ENCODE measurements around the gene C13orf42. TPM values are rescaled to one million over a fixed set of nuclear protein-coding genes. Genes with fewer than 3 reads are reported as not detected.

C13orf42 gene
- total and polyA plus RNA-seq, 2 donors (not counting 3 experiments of a cell fraction or from before 2014, with no cell fraction given) = not detected

GRCh38 chr13:51052581-51052980 is 58.5 kb downstream of the C13orf42 start:
- Histone ChIP-seq H3K79me2 (ENCODE audit: control insufficient read depth, insufficient read depth, low read length) (no peaks in the 10 kb centered on the region), H3K9me3 (replicated peaks; ENCODE audit: control insufficient read depth, insufficient read depth, low read length) (no peaks in the 10 kb centered on the region), H3K9ac (replicated peaks; ENCODE audit: extremely low read depth, insufficient read depth, low read length) (no peak overlapping the region), H3K36me3 (ENCODE audit: control insufficient read depth in 2 of 2, extremely low read depth in 1 of 2, insufficient read depth in 2 of 2, low read length in 2 of 2) (no peaks in the 10 kb centered on the region), H2AFZ (ENCODE audit: low read depth, low read length) (no peak overlapping the region), H3K4me3 (replicated peaks in 1 of 3; ENCODE audit: insufficient read depth in 1 of 3, low read depth in 1 of 3, low read length in 3 of 3) (no peak overlapping the region), H3K27ac (ENCODE audit: insufficient read depth, low read depth, low read length) (no peak overlapping the region), H4K20me1 (replicated peaks; ENCODE audit: control insufficient read depth, extremely low read depth, insufficient read depth, low read length) (no peaks in the 10 kb centered on the region), H3K27me3 (ENCODE audit: control insufficient read depth in 2 of 2, insufficient read depth in 2 of 2, low read length in 2 of 2) (peaks cover 10 to 12% of the 10 kb centered on the region in 2 experiments), H3K4me1 (ENCODE audit: control insufficient read depth, extremely low read depth, insufficient read depth, low read length) (no peaks in the 10 kb centered on the region), H3K4me2 (ENCODE audit: insufficient read depth, low read length) (no peak overlapping the region), H3K9me1 (replicated peaks; ENCODE audit: control insufficient read depth, extremely low read depth, insufficient read depth, low read length) (no peaks in the 10 kb centered on the region)
- ChIA-PET CTCF (no interaction called here), POLR2A (no interaction called here)
- BruUV-seq (replicated peaks) = no TSS peak
- intact Hi-C loops (cut with micrococcal nuclease) (no loop called here), dilution Hi-C loops (cut with MboI; ENCODE audit: extremely low pct_ligation_motif_present, low sequenced_read_pairs) (no loop called here)
- DNase-seq (ENCODE audit: low read depth, low spot score) (no peak), FAIRE-seq (no peak)
- TF ChIP-seq GATA2 (IDR thresholded peaks at IDR 0.05; ENCODE audit: insufficient read depth, insufficient read length, low read depth, low read length) = no peak
- no peak for TF ChIP-seq POLR2A (IDR thresholded peaks at IDR 0.05; ENCODE audit: low read depth, low read length)
- TF ChIP-seq FOS (IDR thresholded peaks at IDR 0.05; ENCODE audit: borderline replicate concordance, insufficient read depth, low read length) = no peak
- no peak for TF ChIP-seq POLR2AphosphoS5 (IDR thresholded peaks at IDR 0.05; ENCODE audit: insufficient read depth, low read depth, low read length)
- no peak for TF ChIP-seq JUN (IDR thresholded peaks at IDR 0.05; ENCODE audit: borderline replicate concordance, insufficient read depth, insufficient read length, low read depth)
- no peak for TF ChIP-seq MAX (IDR thresholded peaks at IDR 0.05; ENCODE audit: insufficient read depth, insufficient read length)

- ChIA-PET CTCF (no interaction called here), POLR2A (interaction anchor here (0.5 kb wide), 1 partner anchor 906 kb away, joined by 3 read pairs; no protein-coding TSS in a partner anchor)
- Histone ChIP-seq H3K9ac (replicated peaks; ENCODE audit: extremely low read depth, insufficient read depth, low read length) (no peak overlapping the region), H3K36me3 (ENCODE audit: control insufficient read depth in 2 of 2, extremely low read depth in 1 of 2, insufficient read depth in 2 of 2, low read length in 2 of 2) (no peaks in the 10 kb centered on the region), H3K27me3 (ENCODE audit: control insufficient read depth in 2 of 2, insufficient read depth in 2 of 2, low read length in 2 of 2) (peaks cover 8 to 12% of the 10 kb centered on the region in 2 experiments), H3K9me3 (replicated peaks; ENCODE audit: control insufficient read depth, insufficient read depth, low read length) (no peaks in the 10 kb centered on the region), H3K4me3 (replicated peaks in 1 of 3; ENCODE audit: insufficient read depth in 1 of 3, low read depth in 1 of 3, low read length in 3 of 3) (no peak overlapping the region), H3K4me1 (ENCODE audit: control insufficient read depth, extremely low read depth, insufficient read depth, low read length) (no peaks in the 10 kb centered on the region), H3K4me2 (ENCODE audit: insufficient read depth, low read length) (no peak overlapping the region), H4K20me1 (replicated peaks; ENCODE audit: control insufficient read depth, extremely low read depth, insufficient read depth, low read length) (no peaks in the 10 kb centered on the region), H3K9me1 (replicated peaks; ENCODE audit: control insufficient read depth, extremely low read depth, insufficient read depth, low read length) (no peaks in the 10 kb centered on the region), H3K79me2 (ENCODE audit: control insufficient read depth, insufficient read depth, low read length) (no peaks in the 10 kb centered on the region), H2AFZ (ENCODE audit: low read depth, low read length) (no peak overlapping the region), H3K27ac (ENCODE audit: insufficient read depth, low read depth, low read length) (no peak overlapping the region)
- FAIRE-seq (no peak), DNase-seq (ENCODE audit: low read depth, low spot score) (no peak)
- TF ChIP-seq CTCF (IDR thresholded peaks at IDR 0.05; ENCODE audit: extremely low read depth in 1 of 2, insufficient read depth in 1 of 2, low read depth in 1 of 2, low read length in 2 of 2) = no peak
- TF ChIP-seq POLR2AphosphoS5 (IDR thresholded peaks at IDR 0.05; ENCODE audit: insufficient read depth, low read depth, low read length) = no peak
- TF ChIP-seq POLR2A (IDR thresholded peaks at IDR 0.05; ENCODE audit: low read depth, low read length) = no peak
- no peak for TF ChIP-seq EZH2 (IDR thresholded peaks at IDR 0.05; ENCODE audit: borderline replicate concordance, low read depth, low read length, severe bottlenecking)
- no peak for TF ChIP-seq MAX (IDR thresholded peaks at IDR 0.05; ENCODE audit: insufficient read depth, insufficient read length)
- TF ChIP-seq JUN (IDR thresholded peaks at IDR 0.05; ENCODE audit: borderline replicate concordance, insufficient read depth, insufficient read length, low read depth) = no peak
- no peak for TF ChIP-seq FOS (IDR thresholded peaks at IDR 0.05; ENCODE audit: borderline replicate concordance, insufficient read depth, low read length)
- no peak for TF ChIP-seq MYC (IDR thresholded peaks at IDR 0.05; ENCODE audit: low read depth, low read length)
- intact Hi-C loops (cut with micrococcal nuclease) (no loop called here), dilution Hi-C loops (cut with MboI; ENCODE audit: extremely low pct_ligation_motif_present, low sequenced_read_pairs) (no loop called here)
- no TSS peak for BruUV-seq (replicated peaks)
These were observed 60.8 kb downstream of the C13orf42 start for GRCh38 chr13:51050021-51050830.
